NOMO-1 (cell line): Measurements from ENCODE around the gene SYNM.

Experiments used
- DNase-seq, 2 experiments: peaks; one replicate each; lab custom pipeline; 2025; ENCODE audit not compliant: unreplicated experiment in 2 of 2; lab: John Stamatoyannopoulos, UW

SYNM gene

DNA sequence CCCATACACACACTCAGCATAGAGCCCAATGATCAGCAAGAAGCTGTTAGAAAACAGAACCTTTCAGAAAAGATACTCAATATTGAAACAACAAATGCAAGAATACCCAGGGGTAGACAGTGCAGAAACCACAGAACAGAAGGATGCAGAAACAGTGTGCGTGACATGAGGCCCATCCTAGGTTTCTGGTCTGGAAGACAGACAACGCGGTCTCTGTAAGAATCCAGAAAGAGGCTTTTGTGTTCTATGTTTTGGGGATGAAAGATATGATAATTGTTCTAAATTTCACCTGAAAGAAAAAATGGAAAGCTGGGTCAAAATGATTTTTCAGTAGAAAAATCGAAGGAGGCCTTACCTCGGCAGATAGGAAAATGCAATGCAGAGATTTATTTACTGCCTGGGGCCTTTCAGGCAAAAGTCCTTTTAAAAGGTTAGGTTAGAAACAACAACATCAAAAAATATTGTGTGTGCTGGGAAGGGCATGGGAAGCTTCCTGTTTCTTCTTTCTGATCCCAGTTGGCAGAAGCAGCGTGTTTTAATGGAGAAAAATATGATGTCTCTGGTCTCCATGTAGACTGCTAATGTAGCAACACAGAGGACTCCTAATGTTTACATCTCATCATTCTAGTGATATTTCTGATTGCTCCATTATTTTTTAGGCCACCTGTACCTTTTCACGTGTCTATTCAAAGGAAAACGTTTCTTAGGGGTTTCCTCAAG, 17.0 kb downstream of the SYNM start:
- no peak for DNase-seq

- DNase-seq = no peak
These were observed 18.2 kb downstream of the SYNM start for GRCh38 chr15:99122831-99123712.

DNA sequence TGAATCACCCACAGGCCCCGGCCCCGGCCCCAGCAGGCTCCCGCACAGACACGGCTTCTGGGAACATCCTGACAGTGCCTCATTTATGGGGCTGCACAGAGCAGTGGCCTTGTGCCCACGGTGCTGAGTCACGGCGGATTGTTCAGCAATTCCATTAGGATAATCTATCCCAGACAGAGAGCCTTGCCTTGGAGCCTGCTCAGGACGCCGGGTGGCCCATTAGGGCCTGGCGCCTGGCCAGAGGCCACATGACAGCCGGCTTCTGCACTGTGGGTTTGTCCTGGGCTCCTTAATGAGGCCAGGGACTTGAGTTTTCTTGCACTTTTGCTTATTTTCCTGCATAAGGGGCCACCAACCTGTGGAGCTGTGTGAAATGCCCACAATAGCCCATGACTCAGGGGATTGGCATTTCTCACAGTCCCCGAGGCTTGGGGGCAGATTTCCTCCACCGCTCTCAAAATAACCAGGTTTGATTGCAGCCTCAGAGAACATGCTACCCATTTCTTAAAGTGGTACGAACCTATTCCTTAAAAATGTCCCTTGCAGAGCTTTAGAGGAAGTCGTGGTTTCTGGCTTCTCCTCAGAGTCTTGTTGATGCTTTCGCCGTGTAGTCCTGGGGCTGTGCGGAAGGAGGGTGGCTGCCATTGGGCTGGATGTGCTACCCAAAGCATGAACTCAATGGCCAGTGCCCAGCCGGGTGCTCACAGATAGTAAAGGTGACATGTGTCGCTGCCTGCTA, 19.0 kb downstream of the SYNM start:
- DNase-seq = peak; percentile 78 to 89

GRCh38 chr15:99124641-99125040, 19.8 kb downstream of the SYNM start:
- DNase-seq = peak in 1 of 2 experiments; percentile 10

DNA sequence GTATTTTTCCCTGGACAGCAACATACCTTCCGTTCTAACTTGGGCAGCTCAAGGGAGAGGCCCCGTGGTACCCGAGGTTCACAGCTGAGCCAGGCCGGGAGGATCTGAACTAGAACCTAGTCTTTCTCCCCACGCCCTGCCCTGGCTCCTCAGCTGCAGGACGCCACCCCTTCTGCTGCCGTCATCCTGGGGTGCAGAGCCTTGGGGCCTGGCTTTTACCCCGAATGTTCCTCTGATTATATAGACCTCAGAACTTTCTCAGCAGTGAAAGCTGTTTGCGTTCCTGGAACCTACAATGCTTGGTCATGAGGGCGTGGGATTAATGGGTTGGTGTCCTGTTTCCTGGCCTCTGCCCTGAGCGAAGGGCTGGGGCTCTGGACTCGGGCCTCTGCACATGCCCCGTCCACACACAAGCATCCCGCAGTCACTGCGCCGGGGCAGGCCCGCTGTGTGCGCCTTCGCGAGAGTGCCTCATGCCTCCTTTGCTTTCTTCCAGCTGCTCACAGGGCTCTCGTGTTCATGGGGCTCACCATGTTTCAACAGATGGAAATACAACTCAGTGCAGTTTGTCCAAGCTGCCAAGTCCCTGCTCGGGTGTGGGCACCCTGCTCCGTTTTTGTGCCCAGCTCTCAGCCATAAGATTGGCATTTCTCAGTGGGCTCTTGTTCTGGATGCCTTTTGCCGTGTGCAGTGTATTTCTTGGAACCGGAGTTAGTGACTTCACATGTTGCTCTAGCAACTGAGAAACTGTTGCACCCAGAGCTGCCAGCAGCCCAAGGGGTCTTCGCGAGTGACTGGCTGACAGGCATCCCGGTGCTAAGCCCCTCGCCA, 20.4 kb downstream of the SYNM start:
- no peak for DNase-seq

GRCh38 chr15:99126131-99126588, 21.3 kb downstream of the SYNM start:
- DNase-seq = no peak

- DNase-seq = no peak
These were observed 22.1 kb downstream of the SYNM start for GRCh38 chr15:99126930-99127329.

- no peak for DNase-seq
These were observed 22.9 kb downstream of the SYNM start for GRCh38 chr15:99127773-99128172.

- no peak for DNase-seq
These were observed 23.5 kb downstream of the SYNM start for GRCh38 chr15:99128411-99128810.

- peak in 1 of 2 experiments; percentile 37 for DNase-seq
These were observed 24.8 kb downstream of the SYNM start for GRCh38 chr15:99129644-99130043.

DNA sequence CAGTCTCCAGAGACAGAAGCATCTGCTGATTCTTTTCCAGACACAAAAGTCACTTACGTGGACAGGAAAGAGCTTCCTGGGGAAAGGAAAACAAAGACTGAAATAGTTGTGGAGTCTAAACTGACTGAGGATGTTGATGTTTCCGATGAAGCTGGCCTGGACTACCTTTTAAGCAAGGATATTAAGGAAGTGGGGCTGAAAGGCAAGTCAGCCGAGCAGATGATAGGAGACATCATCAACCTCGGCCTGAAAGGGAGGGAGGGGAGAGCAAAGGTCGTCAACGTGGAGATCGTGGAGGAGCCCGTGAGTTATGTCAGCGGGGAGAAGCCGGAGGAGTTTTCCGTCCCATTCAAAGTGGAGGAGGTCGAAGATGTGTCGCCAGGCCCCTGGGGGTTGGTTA, 25.4 kb downstream of the SYNM start:
- no peak for DNase-seq

DNA sequence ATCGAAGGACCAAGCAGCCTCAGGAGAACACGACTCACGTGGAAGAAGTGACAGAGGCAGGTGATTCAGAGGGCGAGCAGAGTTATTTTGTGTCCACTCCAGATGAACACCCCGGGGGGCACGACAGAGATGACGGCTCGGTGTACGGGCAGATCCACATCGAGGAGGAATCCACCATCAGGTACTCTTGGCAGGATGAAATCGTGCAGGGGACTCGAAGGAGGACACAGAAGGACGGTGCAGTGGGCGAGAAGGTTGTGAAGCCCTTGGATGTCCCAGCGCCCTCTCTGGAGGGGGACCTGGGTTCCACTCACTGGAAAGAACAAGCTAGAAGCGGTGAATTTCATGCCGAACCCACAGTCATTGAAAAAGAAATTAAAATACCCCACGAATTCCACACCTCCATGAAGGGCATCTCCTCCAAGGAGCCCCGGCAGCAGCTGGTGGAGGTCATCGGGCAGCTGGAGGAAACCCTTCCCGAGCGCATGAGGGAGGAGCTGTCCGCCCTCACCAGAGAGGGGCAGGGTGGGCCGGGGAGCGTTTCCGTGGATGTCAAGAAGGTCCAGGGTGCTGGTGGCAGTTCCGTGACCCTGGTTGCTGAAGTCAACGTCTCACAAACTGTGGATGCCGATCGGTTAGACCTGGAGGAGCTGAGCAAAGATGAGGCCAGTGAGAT, 26.0 kb downstream of the SYNM start:
- DNase-seq = no peak

GRCh38 chr15:99131441-99132023, 26.7 kb downstream of the SYNM start:
- DNase-seq = no peak

DNA sequence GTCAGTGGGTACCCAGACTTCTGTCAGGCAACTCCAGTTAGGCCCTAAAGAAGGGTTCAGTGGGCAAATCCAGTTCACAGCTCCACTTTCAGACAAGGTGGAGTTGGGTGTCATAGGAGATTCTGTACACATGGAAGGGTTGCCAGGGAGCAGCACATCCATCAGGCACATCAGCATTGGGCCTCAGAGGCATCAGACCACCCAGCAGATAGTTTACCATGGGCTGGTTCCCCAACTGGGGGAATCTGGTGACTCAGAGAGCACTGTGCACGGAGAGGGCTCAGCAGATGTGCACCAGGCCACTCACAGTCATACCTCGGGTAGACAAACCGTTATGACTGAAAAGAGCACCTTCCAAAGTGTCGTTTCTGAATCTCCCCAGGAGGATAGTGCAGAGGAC, 27.2 kb downstream of the SYNM start:
- no peak for DNase-seq

DNA sequence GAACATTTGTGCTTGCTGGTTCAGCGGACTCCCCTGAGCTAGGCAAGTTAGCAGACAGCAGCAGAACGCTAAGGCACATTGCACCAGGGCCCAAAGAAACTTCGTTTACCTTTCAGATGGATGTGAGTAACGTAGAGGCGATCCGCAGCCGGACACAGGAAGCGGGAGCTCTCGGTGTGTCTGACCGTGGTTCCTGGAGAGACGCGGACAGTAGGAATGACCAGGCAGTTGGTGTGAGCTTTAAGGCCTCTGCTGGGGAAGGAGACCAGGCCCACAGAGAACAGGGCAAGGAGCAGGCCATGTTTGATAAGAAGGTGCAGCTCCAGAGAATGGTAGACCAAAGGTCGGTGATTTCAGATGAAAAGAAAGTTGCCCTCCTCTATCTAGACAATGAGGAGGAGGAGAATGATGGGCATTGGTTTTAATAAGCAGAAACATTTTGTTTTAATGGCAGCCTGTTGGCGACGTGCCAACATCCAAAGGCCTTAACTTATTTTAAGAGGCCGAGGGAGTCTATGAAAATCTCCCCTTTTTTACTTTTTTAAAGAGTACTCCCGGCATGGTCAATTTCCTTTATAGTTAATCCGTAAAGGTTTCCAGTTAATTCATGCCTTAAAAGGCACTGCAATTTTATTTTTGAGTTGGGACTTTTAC, 27.9 kb downstream of the SYNM start:
- no peak for DNase-seq

- no peak for DNase-seq
These were observed 29.5 kb downstream of the SYNM start for GRCh38 chr15:99134317-99134821.

DNA sequence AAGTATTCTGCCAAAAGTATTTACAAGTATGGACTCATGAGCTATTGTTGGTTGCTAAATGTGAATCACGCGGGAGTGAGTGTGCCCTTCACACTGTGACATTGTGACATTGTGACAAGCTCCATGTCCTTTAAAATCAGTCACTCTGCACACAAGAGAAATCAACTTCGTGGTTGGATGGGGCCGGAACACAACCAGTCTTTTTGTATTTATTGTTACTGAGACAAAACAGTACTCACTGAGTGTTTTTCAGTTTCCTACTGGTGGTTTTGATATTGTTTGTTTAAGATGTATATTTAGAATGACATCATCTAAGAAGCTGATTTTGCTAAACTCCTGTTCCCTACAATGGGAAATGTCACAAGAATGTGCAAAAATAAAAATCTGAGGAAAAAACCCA, 30.3 kb downstream of the SYNM start:
- DNase-seq = no peak

- no peak for DNase-seq
These were observed 32.2 kb downstream of the SYNM start for GRCh38 chr15:99137111-99137546.

DNA sequence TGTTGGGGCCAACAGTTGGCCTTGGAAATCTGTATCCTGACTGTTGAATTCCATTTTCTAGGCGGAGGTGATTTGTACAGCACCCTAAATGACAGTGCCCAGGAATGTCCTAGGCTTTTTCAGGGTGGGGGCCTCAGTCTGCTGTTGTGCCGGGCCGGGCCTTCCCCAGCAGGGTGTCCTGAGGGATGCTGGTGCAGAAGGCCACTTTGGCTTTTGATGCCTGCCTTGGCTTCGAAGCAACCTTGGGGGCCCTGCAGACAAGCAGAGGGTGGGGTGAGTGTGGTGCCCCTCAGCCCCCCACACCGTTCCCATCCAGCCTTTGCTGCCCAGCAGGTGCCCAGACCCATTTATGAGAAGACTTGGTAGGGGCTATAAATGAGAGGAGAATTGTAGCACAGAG, 33.0 kb downstream of the SYNM start:
- no peak for DNase-seq
